CD4-positive, alpha-beta memory T cell (primary cell): ENCODE measurements around the gene C4BPA. TPM values are rescaled to one million over a fixed set of nuclear protein-coding genes. Genes with fewer than 3 reads are reported as not detected.
A peak's percentile ranks its signal among the peaks of the same experiment; 100 is the strongest.

ENCODE experiments used
- CTCF ChIA-PET: fragments of 350-600 bp; sonication (Branson Sonifier 250); formaldehyde crosslinking; loops from one replicate; lab custom pipeline; 2021; ENCODE audit warnings: inconsistent platforms; ENCODE audit not compliant: partially characterized antibody; lab: Charles Lee
- POLR2A ChIA-PET: fragments of 350-600 bp; sonication (Branson Sonifier 250); formaldehyde crosslinking; loops from one replicate; lab custom pipeline; 2021; ENCODE audit not compliant: partially characterized antibody; lab: Charles Lee
- DNase-seq, 5 donors: peaks; one replicate each; pipeline versions ENCODE4 v3.0.0 to v3.0.0-alpha.2; 2020 to 2022; ENCODE audit warnings: mixed read lengths in 1 of 5
- H3K27ac ChIP-seq: one replicate; pipeline ENCODE4 v1.7.0; 2013; ENCODE audit warnings: low read depth, low read length
- H3K27me3 ChIP-seq: 2 replicates; pipeline ENCODE4 v1.7.0; 2013; ENCODE audit warnings: mild to moderate bottlenecking, low read length, moderate library complexity; ENCODE audit not compliant: insufficient read depth
- H3K36me3 ChIP-seq: 2 replicates; pipeline ENCODE4 v1.7.0; 2013; ENCODE audit warnings: mild to moderate bottlenecking, low read length, moderate library complexity; ENCODE audit not compliant: insufficient read depth
- H3K4me1 ChIP-seq: 2 replicates; pipeline ENCODE4 v1.7.0; 2013; ENCODE audit warnings: mild to moderate bottlenecking, low read length, moderate library complexity; ENCODE audit not compliant: insufficient read depth
- H3K4me3 ChIP-seq, 2 donors: one replicate each; pipeline ENCODE4 v1.7.0; 2013; ENCODE audit warnings: low read length in 2 of 2, mild to moderate bottlenecking in 1 of 2
- H3K9me3 ChIP-seq, 2 donors: one replicate each; pipeline ENCODE4 v1.7.0; 2013; ENCODE audit warnings: low read length in 2 of 2, control low read depth in 1 of 2; ENCODE audit not compliant: control insufficient read depth in 1 of 2
- H3K27ac Mint-ChIP-seq, 7 donors: one replicate each; pipeline ENCODE4 v1.8.0; 2020 to 2021; ENCODE audit warnings: mixed read lengths in 7 of 7, mild to moderate bottlenecking in 6 of 7, inconsistent platforms in 3 of 7, moderate library complexity in 3 of 7
- H3K27me3 Mint-ChIP-seq, 2 donors: one replicate each; pipeline ENCODE4 v1.8.0; 2020 to 2021; ENCODE audit warnings: mixed read lengths in 2 of 2
- H3K36me3 Mint-ChIP-seq, 2 donors: one replicate each; pipeline ENCODE4 v1.8.0; 2020 to 2021; ENCODE audit warnings: mixed read lengths in 2 of 2, inconsistent platforms in 1 of 2, mild to moderate bottlenecking in 1 of 2
- H3K4me1 Mint-ChIP-seq, 4 donors: one replicate each; pipeline ENCODE4 v1.8.0; 2020 to 2021; ENCODE audit warnings: mixed read lengths in 4 of 4, mild to moderate bottlenecking in 1 of 4
- H3K4me3 Mint-ChIP-seq, 8 donors: one replicate each; pipeline ENCODE4 v1.8.0; 2020 to 2021; ENCODE audit warnings: mixed read lengths in 8 of 8, mild to moderate bottlenecking in 7 of 8, moderate library complexity in 6 of 8, inconsistent platforms in 3 of 8
- H3K9me3 Mint-ChIP-seq, 8 donors: one replicate each; pipeline ENCODE4 v1.8.0; 2020 to 2021; ENCODE audit warnings: mixed read lengths in 8 of 8, mild to moderate bottlenecking in 5 of 8, inconsistent platforms in 3 of 8, moderate library complexity in 1 of 8
- intact Hi-C: fragments of 100-400 bp; cut with micrococcal nuclease; formaldehyde crosslinking; loops from one replicate; pipeline ENCODE4 v1.15.1; 2023
- polyA plus RNA-seq, 2 donors: library from polyadenylated mRNA; unstranded; fragments of 300-500 nt; fragmentation: Illumina TruSeq; gene quantifications; one replicate each; pipeline ENCODE4 v1.2.3, GENCODE V29; 2021
- total RNA-seq, 2 experiments: library from RNA; stranded (reverse); gene quantifications; one replicate each; pipeline ENCODE4 v1.2.3, GENCODE V29; 2021

Gene C4BPA
- total RNA-seq (not detected), polyA plus RNA-seq (not detected)

- intact Hi-C loops, result no loop called here
- H3K36me3 ChIP-seq, result no peaks in the 10 kb centered on the region
- peaks cover 10 to 15% of the 10 kb centered on the region in 2 donors for H3K27me3 Mint-ChIP-seq
- H3K27ac Mint-ChIP-seq, result no peak within 1 kb of the TSS
- no peaks in the 10 kb centered on the region for H3K9me3 Mint-ChIP-seq
- no peaks in the 10 kb centered on the region for H3K9me3 ChIP-seq
- H3K4me1 ChIP-seq, result no peaks in the 10 kb centered on the region
- no peaks in the 10 kb centered on the region for H3K27me3 ChIP-seq
- H3K27ac ChIP-seq, result no peak within 1 kb of the TSS
- DNase-seq, result no peak
- ChIA-PET POLR2A (no interaction called here), CTCF (no interaction called here)
- no peaks in the 10 kb centered on the region for H3K4me1 Mint-ChIP-seq
- H3K4me3 Mint-ChIP-seq, result no peak within 1 kb of the TSS
- no peaks in the 10 kb centered on the region for H3K36me3 Mint-ChIP-seq
- H3K4me3 ChIP-seq, result no peak within 1 kb of the TSS
Measured at GRCh38 chr1:207103892-207104373, at the start of gene C4BPA. Gene C4BPA, plus strand, starts transcription at chr1:207104233. Its CDS starts 8,793 bp downstream, at chr1:207113026.

- Mint-ChIP-seq H3K27ac (peak overlapping the region in 6 of 7 donors; percentile 22 to 84 (median 53)), H3K9me3 (peaks cover 0 to 3% (median 0%) of the 10 kb centered on the region in 8 donors), H3K4me1 (peaks cover 19 to 47% (median 33%) of the 10 kb centered on the region in 4 donors), H3K27me3 (peaks cover 0 to 2% of the 10 kb centered on the region in 2 donors), H3K4me3 (peak overlapping the region in 5 of 8 donors; percentile 13 to 100 (median 94)), H3K36me3 (peaks cover 0 to 15% of the 10 kb centered on the region in 2 donors)
- Histone ChIP-seq H3K27ac (no peak overlapping the region), H3K4me3 (no peak overlapping the region), H3K27me3 (no peaks in the 10 kb centered on the region), H3K9me3 (no peaks in the 10 kb centered on the region), H3K4me1 (peaks cover 24% of the 10 kb centered on the region), H3K36me3 (no peaks in the 10 kb centered on the region)
- DNase-seq, result no peak
- ChIA-PET POLR2A (no interaction called here), CTCF (interaction anchor here (0.9 to 1.4 kb wide), 2 partner anchors 20 to 22 kb away, joined by 3 to 4 read pairs; no protein-coding TSS in a partner anchor)
- intact Hi-C loops, result no loop called here
Measured at GRCh38 chr1:207054491-207054890, 49.5 kb upstream of the C4BPA start.

GRCh38 chr1:207055386-207056001 lies 48.5 kb upstream of the C4BPA start:
- Mint-ChIP-seq H3K9me3 (peaks cover 0 to 3% (median 0%) of the 10 kb centered on the region in 8 donors), H3K27me3 (peaks cover 0 to 2% of the 10 kb centered on the region in 2 donors), H3K4me3 (peak overlapping the region in 1 of 8 donors; percentile 43), H3K27ac (peak overlapping the region in 1 of 7 donors; percentile 43), H3K4me1 (peaks cover 16 to 40% (median 28%) of the 10 kb centered on the region in 4 donors), H3K36me3 (peaks cover 0 to 8% of the 10 kb centered on the region in 2 donors)
- H3K27me3 ChIP-seq, result no peaks in the 10 kb centered on the region
- CTCF ChIA-PET, result interaction anchor here (1.4 to 1.7 kb wide), 2 partner anchors 20 to 21 kb away, joined by 3 to 7 read pairs; no protein-coding TSS in a partner anchor
- peaks cover 21% of the 10 kb centered on the region for H3K4me1 ChIP-seq
- no peak overlapping the region for H3K27ac ChIP-seq
- H3K9me3 ChIP-seq, result no peaks in the 10 kb centered on the region
- H3K4me3 ChIP-seq, result no peak overlapping the region
- intact Hi-C loops, result no loop called here
- POLR2A ChIA-PET, result no interaction called here
- no peak for DNase-seq
- no peaks in the 10 kb centered on the region for H3K36me3 ChIP-seq

GRCh38 chr1:207056673-207057072 lies 47.4 kb upstream of the C4BPA start:
- Mint-ChIP-seq H3K27ac (no peak overlapping the region), H3K36me3 (peaks cover 3 to 8% of the 10 kb centered on the region in 2 donors), H3K4me3 (no peak overlapping the region), H3K4me1 (peaks cover 9 to 32% (median 20%) of the 10 kb centered on the region in 4 donors), H3K9me3 (peaks cover 0 to 3% (median 0%) of the 10 kb centered on the region in 8 donors), H3K27me3 (peaks cover 0 to 2% of the 10 kb centered on the region in 2 donors)
- CTCF ChIA-PET, result interaction anchor here (1.7 kb wide), 1 partner anchor 19 kb away, joined by 7 read pairs; no protein-coding TSS in a partner anchor
- DNase-seq, result no peak
- H3K27me3 ChIP-seq, result no peaks in the 10 kb centered on the region
- no peak overlapping the region for H3K27ac ChIP-seq
- H3K36me3 ChIP-seq, result no peaks in the 10 kb centered on the region
- no peak overlapping the region for H3K4me3 ChIP-seq
- H3K4me1 ChIP-seq, result peaks cover 14% of the 10 kb centered on the region
- intact Hi-C loops, result no loop called here
- H3K9me3 ChIP-seq, result no peaks in the 10 kb centered on the region
- POLR2A ChIA-PET, result no interaction called here

- H3K27ac Mint-ChIP-seq, result no peak overlapping the region
- POLR2A ChIA-PET, result no interaction called here
- no peaks in the 10 kb centered on the region for H3K9me3 ChIP-seq
- peaks cover 5% of the 10 kb centered on the region for H3K4me1 ChIP-seq
- H3K27ac ChIP-seq, result no peak overlapping the region
- H3K4me3 ChIP-seq, result no peak overlapping the region
- H3K4me3 Mint-ChIP-seq, result no peak overlapping the region
- H3K27me3 Mint-ChIP-seq, result no peaks in the 10 kb centered on the region
- peaks cover 2 to 11% of the 10 kb centered on the region in 2 donors for H3K36me3 Mint-ChIP-seq
- intact Hi-C loops, result no loop called here
- DNase-seq, result no peak
- H3K9me3 Mint-ChIP-seq, result no peaks in the 10 kb centered on the region
- peaks cover 3 to 16% (median 8%) of the 10 kb centered on the region in 4 donors for H3K4me1 Mint-ChIP-seq
- CTCF ChIA-PET, result interaction anchor here (1.1 to 2.6 kb wide), 3 partner anchors 8 to 443 kb away, joined by 3 to 9 read pairs (median 4); no protein-coding TSS in a partner anchor
- no peaks in the 10 kb centered on the region for H3K36me3 ChIP-seq
- H3K27me3 ChIP-seq, result no peaks in the 10 kb centered on the region
Measured at GRCh38 chr1:207058252-207058651, 45.8 kb upstream of the C4BPA start.

- peaks cover 0 to 9% (median 3%) of the 10 kb centered on the region in 4 donors for H3K4me1 Mint-ChIP-seq
- Histone ChIP-seq H3K4me3 (no peak overlapping the region), H3K9me3 (no peaks in the 10 kb centered on the region), H3K27ac (no peak overlapping the region), H3K36me3 (no peaks in the 10 kb centered on the region), H3K27me3 (no peaks in the 10 kb centered on the region), H3K4me1 (no peaks in the 10 kb centered on the region)
- H3K4me3 Mint-ChIP-seq, result no peak overlapping the region
- H3K36me3 Mint-ChIP-seq, result peaks cover 2 to 18% of the 10 kb centered on the region in 2 donors
- no peak for DNase-seq
- POLR2A ChIA-PET, result no interaction called here
- intact Hi-C loops, result no loop called here
- CTCF ChIA-PET, result interaction anchor here (1.1 to 2.6 kb wide), 4 partner anchors 9 to 442 kb away, joined by 3 to 9 read pairs (median 6); no protein-coding TSS in a partner anchor
- peak overlapping the region in 1 of 7 donors; percentile 43 for H3K27ac Mint-ChIP-seq
- H3K9me3 Mint-ChIP-seq, result no peaks in the 10 kb centered on the region
- H3K27me3 Mint-ChIP-seq, result no peaks in the 10 kb centered on the region
Measured at GRCh38 chr1:207058878-207059867, 44.9 kb upstream of the C4BPA start.
